SU-DHL-6 (cell line): Measurements from ENCODE around the gene PDLIM5.

ENCODE experiments used
- EZH2phosphoT487 ChIP-seq: fragments of 200-600 bp; sonication (generic), shearing (Covaris generic); conservative IDR thresholded peaks from 2 replicates; pipeline ENCODE4 v1.6.1; 2018; ENCODE audit warnings: mild to moderate bottlenecking, antibody characterized with exemption, low read length, moderate library complexity, mixed read lengths
- TF ChIP-seq, protein P1 (sequence below): fragments of 200-600 bp; sonication (generic); IDR thresholded peaks from one replicate; pipeline ENCODE4 v1.5.1; 2017; ENCODE audit warnings: antibody characterized with exemption, mild to moderate bottlenecking, low read length, moderate library complexity; ENCODE audit not compliant: insufficient read depth, poor library complexity, severe bottlenecking

DNA sequence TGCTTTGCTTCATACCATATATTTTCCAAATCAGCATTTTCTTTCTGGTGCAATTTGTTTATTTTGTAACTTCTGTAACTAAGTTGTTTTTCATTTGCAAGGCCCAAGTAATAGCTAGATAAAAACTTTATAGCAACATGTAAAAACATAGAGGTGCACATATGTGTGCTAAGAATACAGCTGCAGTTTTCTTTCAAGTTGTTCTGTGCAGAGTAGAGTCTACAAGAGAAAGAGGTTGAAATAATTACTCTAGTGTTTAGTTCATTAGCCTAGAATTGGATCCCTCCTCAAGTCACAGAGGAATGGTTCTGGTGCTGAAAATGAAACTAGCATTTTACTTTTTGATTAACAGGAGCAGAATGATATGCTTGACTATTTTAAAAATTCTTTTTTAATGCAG is 32.2 kb upstream of the PDLIM5 start:
- TF ChIP-seq, protein P1, sequence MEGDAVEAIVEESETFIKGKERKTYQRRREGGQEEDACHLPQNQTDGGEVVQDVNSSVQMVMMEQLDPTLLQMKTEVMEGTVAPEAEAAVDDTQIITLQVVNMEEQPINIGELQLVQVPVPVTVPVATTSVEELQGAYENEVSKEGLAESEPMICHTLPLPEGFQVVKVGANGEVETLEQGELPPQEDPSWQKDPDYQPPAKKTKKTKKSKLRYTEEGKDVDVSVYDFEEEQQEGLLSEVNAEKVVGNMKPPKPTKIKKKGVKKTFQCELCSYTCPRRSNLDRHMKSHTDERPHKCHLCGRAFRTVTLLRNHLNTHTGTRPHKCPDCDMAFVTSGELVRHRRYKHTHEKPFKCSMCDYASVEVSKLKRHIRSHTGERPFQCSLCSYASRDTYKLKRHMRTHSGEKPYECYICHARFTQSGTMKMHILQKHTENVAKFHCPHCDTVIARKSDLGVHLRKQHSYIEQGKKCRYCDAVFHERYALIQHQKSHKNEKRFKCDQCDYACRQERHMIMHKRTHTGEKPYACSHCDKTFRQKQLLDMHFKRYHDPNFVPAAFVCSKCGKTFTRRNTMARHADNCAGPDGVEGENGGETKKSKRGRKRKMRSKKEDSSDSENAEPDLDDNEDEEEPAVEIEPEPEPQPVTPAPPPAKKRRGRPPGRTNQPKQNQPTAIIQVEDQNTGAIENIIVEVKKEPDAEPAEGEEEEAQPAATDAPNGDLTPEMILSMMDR: no peak
- no peak for TF ChIP-seq EZH2phosphoT487
